Mucosa of descending colon (tissue), 3 donors: ENCODE measurements around the gene POM121L2. TPM values are rescaled to one million over a fixed set of nuclear protein-coding genes. Genes with fewer than 3 reads are reported as not detected.

Experiments
- ATAC-seq: fragments of 200-7000 bp; cut with Tn5 transposase; one replicate; pipeline ENCODE4 v1.9.1; 2020; ENCODE audit warnings: mild to moderate bottlenecking, moderate library complexity
- DNase-seq, 3 donors: peaks; one replicate each; pipeline ENCODE4 v3.0.0-alpha.2; 2020
- H3K36me3 ChIP-seq: fragments of 200-600 bp; one replicate; pipeline ENCODE4 v1.8.0; 2021; ENCODE audit warnings: low read depth, mild to moderate bottlenecking
- H3K4me1 ChIP-seq: fragments of 200-600 bp; one replicate; pipeline ENCODE4 v1.8.0; 2021; ENCODE audit warnings: low read depth, mild to moderate bottlenecking
- H3K4me3 ChIP-seq: fragments of 200-600 bp; one replicate; pipeline ENCODE4 v1.8.0; 2021; ENCODE audit warnings: mild to moderate bottlenecking
- H3K9me3 ChIP-seq: fragments of 200-600 bp; one replicate; pipeline ENCODE4 v1.8.0; 2021; ENCODE audit warnings: mild to moderate bottlenecking
- intact Hi-C, 2 donors: fragments of 100-400 bp; cut with DNase I in 1 of 2; cut with micrococcal nuclease in 1 of 2; formaldehyde crosslinking; loops; one replicate each; pipeline versions ENCODE4 v1.11.0 to v1.11.1; 2022; cut with DNase I, micrococcal nuclease
- total RNA-seq, 3 donors: library from RNA; stranded (reverse); fragmentation: NEBNext Ultra II Directional in 2 of 3; extraction: Animal tissue kit (Norgen Biotek cat#: 25700) in 2 of 3; gene quantifications; one replicate each; pipeline versions ENCODE4 v1.2.1 to v1.2.4, GENCODE V29; 2021 to 2023
- TF ChIP-seq, protein P1 (sequence below): fragments of 200-600 bp; IDR thresholded peaks from one replicate; pipeline ENCODE4 v1.8.0; 2022; ENCODE audit warnings: antibody characterized with exemption, mild to moderate bottlenecking
- donor health status: DM: no; HTN: no; CAD: no; lungs with moderate emphysema.
- donor health status: DM: no; HTN: no; CAD: no.
- donor health status: DM: no; HTN: yes; CAD: no.

The POM121L2 gene
- total RNA-seq, 3 donors from 2014 or later = 0.09 to 0.14 TPM; not detected in 1

DNA sequence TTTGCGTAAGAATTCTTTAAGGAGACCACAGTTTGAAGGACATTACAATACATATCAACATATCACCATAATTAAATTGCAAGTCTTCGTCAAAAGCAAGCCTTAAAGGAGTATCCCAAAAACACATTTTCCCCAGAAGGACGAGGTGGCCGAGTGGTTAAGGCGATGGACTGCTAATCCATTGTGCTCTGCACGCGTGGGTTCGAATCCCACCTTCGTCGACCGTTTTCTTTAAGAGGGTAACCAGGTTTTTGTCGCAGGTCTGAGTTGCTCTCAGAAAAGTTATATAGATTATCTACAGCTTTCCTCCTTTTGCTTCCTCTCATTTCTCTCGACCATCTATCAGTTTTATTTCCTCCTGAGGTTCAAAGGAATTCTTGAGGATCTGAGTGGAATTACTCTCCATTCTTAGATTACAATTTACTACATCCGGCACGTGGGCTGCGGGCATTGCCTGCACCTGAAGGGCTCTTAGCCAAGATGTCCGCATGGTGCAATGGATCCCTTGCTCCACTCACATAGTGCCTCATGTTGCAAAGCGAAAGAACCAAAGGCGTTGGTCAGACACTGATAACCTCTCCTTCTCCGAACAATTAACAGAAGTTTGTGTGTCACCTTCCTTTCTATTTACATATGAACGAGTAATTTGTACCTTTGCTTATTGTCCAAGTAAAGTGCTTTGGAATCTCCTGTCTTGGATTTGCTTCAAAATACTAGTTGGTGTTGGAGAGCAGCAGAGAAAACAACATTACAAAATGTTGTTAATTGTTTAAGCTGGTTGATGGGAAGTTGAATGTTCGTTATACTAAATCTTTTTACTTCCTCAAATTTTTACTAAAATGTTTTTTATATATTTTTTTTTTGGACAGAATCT is 14.0 kb downstream of the POM121L2 start:
- ATAC-seq = no peak
- Histone ChIP-seq H3K36me3 (no peaks in the 10 kb centered on the region), H3K4me3 (no peak overlapping the region), H3K4me1 (no peaks in the 10 kb centered on the region), H3K9me3 (no peaks in the 10 kb centered on the region)
- intact Hi-C loops = no loop called here
- TF ChIP-seq, protein P1, sequence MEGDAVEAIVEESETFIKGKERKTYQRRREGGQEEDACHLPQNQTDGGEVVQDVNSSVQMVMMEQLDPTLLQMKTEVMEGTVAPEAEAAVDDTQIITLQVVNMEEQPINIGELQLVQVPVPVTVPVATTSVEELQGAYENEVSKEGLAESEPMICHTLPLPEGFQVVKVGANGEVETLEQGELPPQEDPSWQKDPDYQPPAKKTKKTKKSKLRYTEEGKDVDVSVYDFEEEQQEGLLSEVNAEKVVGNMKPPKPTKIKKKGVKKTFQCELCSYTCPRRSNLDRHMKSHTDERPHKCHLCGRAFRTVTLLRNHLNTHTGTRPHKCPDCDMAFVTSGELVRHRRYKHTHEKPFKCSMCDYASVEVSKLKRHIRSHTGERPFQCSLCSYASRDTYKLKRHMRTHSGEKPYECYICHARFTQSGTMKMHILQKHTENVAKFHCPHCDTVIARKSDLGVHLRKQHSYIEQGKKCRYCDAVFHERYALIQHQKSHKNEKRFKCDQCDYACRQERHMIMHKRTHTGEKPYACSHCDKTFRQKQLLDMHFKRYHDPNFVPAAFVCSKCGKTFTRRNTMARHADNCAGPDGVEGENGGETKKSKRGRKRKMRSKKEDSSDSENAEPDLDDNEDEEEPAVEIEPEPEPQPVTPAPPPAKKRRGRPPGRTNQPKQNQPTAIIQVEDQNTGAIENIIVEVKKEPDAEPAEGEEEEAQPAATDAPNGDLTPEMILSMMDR = no peak
- DNase-seq = no peak

DNA sequence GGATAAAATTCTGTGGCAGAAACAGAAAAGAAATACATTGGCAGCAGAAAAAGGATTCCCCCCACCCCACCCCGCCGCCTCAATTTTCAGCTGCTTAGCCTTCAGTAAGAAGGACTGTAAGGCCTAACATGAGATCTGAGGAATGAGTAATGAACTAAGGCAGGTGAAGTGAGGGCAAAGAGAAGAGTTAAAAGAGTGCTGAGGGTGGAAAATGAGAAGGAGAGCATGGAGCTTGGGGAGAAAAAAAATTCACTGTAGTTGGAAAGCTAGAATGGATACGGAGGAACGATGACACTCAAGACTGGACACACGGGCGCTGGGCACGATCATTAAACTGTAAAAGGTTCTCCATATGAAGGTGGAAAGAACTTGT is 14.6 kb downstream of the POM121L2 start:
- H3K9me3 ChIP-seq = no peaks in the 10 kb centered on the region
- no peak for DNase-seq
- TF ChIP-seq, protein P1 = no peak
- no peaks in the 10 kb centered on the region for H3K4me1 ChIP-seq
- ATAC-seq = no peak
- no peak overlapping the region for H3K4me3 ChIP-seq
- H3K36me3 ChIP-seq = no peaks in the 10 kb centered on the region
- intact Hi-C loops = no loop called here

GRCh38 chr6:27296106-27296783 is 15.8 kb downstream of the POM121L2 start:
- peak in 1 of 3 donors; percentile 11 for DNase-seq
- Histone ChIP-seq H3K4me3 (no peak overlapping the region), H3K4me1 (no peaks in the 10 kb centered on the region), H3K9me3 (no peaks in the 10 kb centered on the region), H3K36me3 (no peaks in the 10 kb centered on the region)
- peak; percentile 28 for ATAC-seq
- TF ChIP-seq, protein P1 = no peak
- intact Hi-C loops = no loop called here

- no peaks in the 10 kb centered on the region for H3K36me3 ChIP-seq
- H3K4me3 ChIP-seq = no peak overlapping the region
- ATAC-seq = peak; percentile 19
- no peak for DNase-seq
- H3K4me1 ChIP-seq = no peaks in the 10 kb centered on the region
- TF ChIP-seq, protein P1 = no peak
- H3K9me3 ChIP-seq = no peaks in the 10 kb centered on the region
- intact Hi-C loops = no loop called here
These were observed 16.6 kb downstream of the POM121L2 start for GRCh38 chr6:27295301-27296079.

DNA sequence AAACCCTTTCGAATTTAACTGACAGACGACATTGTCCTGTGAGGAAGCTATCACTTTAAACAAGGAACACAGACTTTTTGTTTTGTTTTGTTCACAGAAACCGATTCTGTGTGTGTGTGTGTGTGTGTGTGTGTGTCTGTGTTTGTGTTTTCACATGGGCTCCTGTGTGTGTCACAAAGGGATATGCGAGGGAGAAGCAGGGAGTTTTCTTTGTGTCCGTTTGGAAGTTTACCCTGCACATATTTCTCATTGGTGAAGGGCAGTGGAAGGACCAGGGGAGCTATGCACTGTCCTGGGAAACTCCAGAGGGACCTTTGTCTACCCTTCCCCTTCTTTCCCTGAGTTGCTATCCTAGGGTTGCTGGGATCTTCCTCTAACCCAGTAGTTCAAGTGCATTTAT is 17.7 kb downstream of the POM121L2 start:
- no peak for DNase-seq
- Histone ChIP-seq H3K9me3 (no peaks in the 10 kb centered on the region), H3K4me1 (no peaks in the 10 kb centered on the region), H3K36me3 (no peaks in the 10 kb centered on the region), H3K4me3 (no peak overlapping the region)
- TF ChIP-seq, protein P1 = no peak
- intact Hi-C loops = no loop called here
- no peak for ATAC-seq
